Measurements from ENCODE around the gene RLN3. TPM values are rescaled to one million over a fixed set of nuclear protein-coding genes. Genes with fewer than 3 reads are reported as not detected.

Gene RLN3
- total and polyA plus RNA-seq, 9 of the 15 experiments (the other 6 are each of a cell fraction or from before 2014, with no cell fraction given): 0.31 to 1.2 (median 0.71) TPM; not detected in 6

- TF ChIP-seq RCOR1 (IDR thresholded peaks at IDR 0.05; ENCODE audit: borderline replicate concordance in 1 of 2, low read depth in 2 of 2, low read length in 2 of 2): peak; percentile 86 to 96; a peak in 3 of 4 replicates
- TF ChIP-seq ZNF175 (CRISPR knock-in tag; IDR thresholded peaks at IDR 0.05; ENCODE audit: low read depth): peak; percentile 90
- peak; percentile 84; the same call in 1 of the 2 replicates for TF ChIP-seq CBX5 (IDR thresholded peaks at IDR 0.05; ENCODE audit: borderline replicate concordance, low read depth)
- TF ChIP-seq ZBTB17 (CRISPR knock-in tag; IDR thresholded peaks at IDR 0.05): peak; percentile 79; the same call in 1 of the 2 replicates
- no peak for TF ChIP-seq HNRNPUL1 (IDR thresholded peaks at IDR 0.05; ENCODE audit: low read length)
- no peak; the same call in 1 of the 2 replicates for TF ChIP-seq RREB1 (CRISPR knock-in tag; IDR thresholded peaks at IDR 0.05)
- TF ChIP-seq CREB5 (CRISPR knock-in tag; IDR thresholded peaks at IDR 0.05): peak; percentile 83; the same call in 1 of the 2 replicates
- no peak for TF ChIP-seq MBD1 (CRISPR knock-in tag; IDR thresholded peaks at IDR 0.05)
- peak; percentile 89 for TF ChIP-seq MAX (CRISPR knock-in tag; IDR thresholded peaks at IDR 0.05)
- 0 out of 2 replicates have a peak, but pooled peaks have one; percentile 27 for TF ChIP-seq IRF9 (tag; IDR thresholded peaks at IDR 0.05)
- TF ChIP-seq PKNOX1 (IDR thresholded peaks at IDR 0.05): no peak
These were observed 21.0 kb upstream of the RLN3 start (continued) for GRCh38 chr19:14006766-14007562.

Data from K562 (cell line).